Muscle of leg (tissue), 11 donors: ENCODE measurements around the gene UST. TPM values are rescaled to one million over a fixed set of nuclear protein-coding genes. Genes with fewer than 3 reads are reported as not detected.

Source experiments
- DNase-seq: peaks from one replicate; pipeline ENCODE4 v3.0.0; 2013
- H3K27ac ChIP-seq: one replicate; pipeline ENCODE4 v1.5.1; 2013; ENCODE audit warnings: mild to moderate bottlenecking, low read length, control low read depth
- H3K27me3 ChIP-seq: one replicate; pipeline ENCODE4 v1.6.1; 2013; ENCODE audit warnings: low read length; ENCODE audit not compliant: control insufficient read depth, insufficient read depth
- H3K36me3 ChIP-seq: one replicate; pipeline ENCODE4 v1.6.1; 2013; ENCODE audit warnings: low read length; ENCODE audit not compliant: control insufficient read depth, insufficient read depth
- H3K4me1 ChIP-seq: one replicate; pipeline ENCODE4 v1.6.1; 2013; ENCODE audit warnings: low read length; ENCODE audit not compliant: control insufficient read depth, insufficient read depth
- H3K4me3 ChIP-seq: one replicate; pipeline ENCODE4 v1.5.1; 2013; ENCODE audit warnings: low read length, control low read depth
- H3K9me3 ChIP-seq: replicated peaks from 2 replicates; pipeline ENCODE4 v1.6.1; 2013; ENCODE audit warnings: low read depth, low read length; ENCODE audit not compliant: control insufficient read depth
- WGBS: methylation state at CpG from one replicate; pipeline ENCODE4 v1.1.5; 2013; ENCODE audit warnings: missing lambda C conversion rate; ENCODE audit not compliant: insufficient coverage; 5-methylcytosine and 5-hydroxymethylcytosine counted together
- polyA plus RNA-seq, 8 donors: library from polyadenylated mRNA; unstranded; fragments of 120-200 nt; gene quantifications; one replicate each; pipeline versions ENCODE4 v1.2.1 to v1.2.3, GENCODE V29; 2013; ENCODE audit warnings: inconsistent platforms in 1 of 8, low replicate concordance in 1 of 8; ENCODE audit not compliant: insufficient read length in 8 of 8, insufficient read depth in 1 of 8
- total RNA-seq: library from RNA; stranded (reverse); fragments of 120-200 nt; gene quantifications from one replicate; pipeline ENCODE4 v1.2.4, GENCODE V29; 2013

Gene UST
- total and polyA plus RNA-seq, 9 donors = 5.0 to 15.6 (median 9.3) TPM

DNA sequence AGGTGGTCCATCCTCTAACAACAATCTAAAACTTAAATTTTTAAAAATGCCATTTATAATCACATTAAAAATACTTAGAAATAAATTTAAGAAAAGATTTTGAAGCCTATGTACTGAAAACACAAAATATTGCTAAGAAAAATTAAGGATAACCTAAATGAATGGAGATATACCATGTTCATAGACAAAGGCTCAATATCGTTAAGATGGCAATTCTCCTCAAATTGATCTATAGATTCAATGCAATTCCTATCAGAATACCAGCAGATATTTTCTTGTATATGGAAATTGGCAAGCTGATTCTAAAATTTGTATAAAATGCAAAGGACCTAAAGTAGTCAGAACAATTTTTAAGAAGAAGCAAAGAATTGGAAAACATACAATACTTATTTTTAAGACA, 19.7 kb upstream of the UST start:
- H3K4me3 ChIP-seq = no peak overlapping the region
- DNase-seq = no peak
- H3K27me3 ChIP-seq = no peaks in the 10 kb centered on the region
- H3K27ac ChIP-seq = no peak overlapping the region
- H3K36me3 ChIP-seq = no peaks in the 10 kb centered on the region
- H3K4me1 ChIP-seq = no peaks in the 10 kb centered on the region
- WGBS = no CpG with 5 or more reads among the region's 1 CpG
- H3K9me3 ChIP-seq = peaks cover 6% of the 10 kb centered on the region

DNA sequence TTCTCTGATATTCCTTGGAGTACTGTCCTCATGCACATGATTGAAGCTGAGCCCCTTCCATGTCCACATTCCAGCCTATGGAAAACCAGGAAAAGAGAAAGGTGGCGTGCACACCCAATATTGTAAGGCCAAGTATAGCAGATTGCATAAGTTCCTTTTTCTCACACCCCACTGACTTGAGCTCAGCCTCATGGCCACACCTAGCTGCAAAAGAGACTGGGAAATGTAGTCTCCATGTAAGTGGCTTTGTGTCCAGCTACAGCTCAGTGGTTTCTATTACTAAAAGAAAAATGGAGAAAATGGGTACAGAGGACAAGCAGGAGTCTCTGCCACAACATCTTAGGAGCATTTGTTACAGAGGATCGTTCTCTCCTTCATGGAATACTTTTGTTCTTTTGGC, 10.8 kb upstream of the UST start:
- Histone ChIP-seq H3K9me3 (no peaks in the 10 kb centered on the region), H3K4me1 (no peaks in the 10 kb centered on the region), H3K27me3 (no peaks in the 10 kb centered on the region), H3K27ac (no peak overlapping the region), H3K36me3 (no peaks in the 10 kb centered on the region), H3K4me3 (no peak overlapping the region)
- no peak for DNase-seq
- 88% methylated on average over 1 of the region's 2 CpGs for WGBS

DNA sequence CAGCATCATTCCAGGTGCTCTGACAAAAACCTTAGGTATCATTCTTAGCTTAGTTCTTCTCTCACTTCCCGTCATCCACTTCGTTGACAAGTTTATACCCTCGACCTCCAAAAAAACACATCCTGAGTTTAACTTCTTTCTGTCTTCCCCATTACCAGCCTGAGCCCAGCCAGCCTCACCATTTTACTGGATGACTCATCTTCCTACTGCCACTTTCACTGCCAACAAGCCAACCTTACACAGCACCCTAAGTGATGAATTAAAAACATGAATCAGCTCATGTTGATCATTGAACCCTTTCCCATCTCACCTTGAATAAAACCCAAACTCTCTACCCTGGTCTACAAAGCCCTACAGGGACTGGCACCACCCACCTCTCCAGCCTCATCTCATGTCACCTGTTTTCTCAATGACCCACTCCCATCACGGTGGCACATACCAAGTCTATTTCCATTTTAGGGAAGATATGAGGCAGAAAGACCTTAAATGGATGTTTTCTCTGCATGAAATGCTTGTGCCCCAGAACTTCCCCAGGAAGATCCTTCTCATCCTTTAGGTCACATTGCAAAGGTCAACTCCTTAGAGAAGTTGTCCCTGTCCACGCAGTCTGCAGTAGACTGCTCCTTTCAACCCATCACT, 9.9 kb upstream of the UST start:
- Histone ChIP-seq H3K36me3 (no peaks in the 10 kb centered on the region), H3K4me1 (no peaks in the 10 kb centered on the region), H3K9me3 (no peaks in the 10 kb centered on the region), H3K27ac (no peak overlapping the region), H3K27me3 (no peaks in the 10 kb centered on the region), H3K4me3 (no peak overlapping the region)
- 91% methylated on average over 5 of the region's 5 CpGs for WGBS
- no peak for DNase-seq

DNA sequence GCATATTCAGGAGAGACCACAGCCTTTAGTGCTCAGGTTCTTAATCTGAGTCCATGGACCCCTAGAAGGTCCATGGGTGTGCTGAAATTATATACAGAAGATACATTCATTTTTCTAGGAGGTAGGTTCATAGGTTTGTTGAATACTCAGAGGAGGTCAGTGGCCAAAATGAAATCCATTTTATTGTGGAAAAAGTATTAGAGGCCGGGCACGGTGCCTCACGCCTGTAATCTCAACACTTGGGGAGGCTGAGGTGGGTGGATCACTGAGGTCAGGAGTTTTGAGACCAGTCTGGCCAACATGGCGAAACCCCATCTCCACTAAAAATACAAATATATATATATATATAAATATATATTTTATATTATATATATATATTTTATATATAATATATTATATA, 9.0 kb upstream of the UST start:
- no CpG with 5 or more reads among the region's 4 CpGs for WGBS
- Histone ChIP-seq H3K36me3 (no peaks in the 10 kb centered on the region), H3K4me1 (no peaks in the 10 kb centered on the region), H3K4me3 (no peak overlapping the region), H3K9me3 (no peaks in the 10 kb centered on the region), H3K27ac (no peak overlapping the region), H3K27me3 (no peaks in the 10 kb centered on the region)
- DNase-seq = no peak

DNA sequence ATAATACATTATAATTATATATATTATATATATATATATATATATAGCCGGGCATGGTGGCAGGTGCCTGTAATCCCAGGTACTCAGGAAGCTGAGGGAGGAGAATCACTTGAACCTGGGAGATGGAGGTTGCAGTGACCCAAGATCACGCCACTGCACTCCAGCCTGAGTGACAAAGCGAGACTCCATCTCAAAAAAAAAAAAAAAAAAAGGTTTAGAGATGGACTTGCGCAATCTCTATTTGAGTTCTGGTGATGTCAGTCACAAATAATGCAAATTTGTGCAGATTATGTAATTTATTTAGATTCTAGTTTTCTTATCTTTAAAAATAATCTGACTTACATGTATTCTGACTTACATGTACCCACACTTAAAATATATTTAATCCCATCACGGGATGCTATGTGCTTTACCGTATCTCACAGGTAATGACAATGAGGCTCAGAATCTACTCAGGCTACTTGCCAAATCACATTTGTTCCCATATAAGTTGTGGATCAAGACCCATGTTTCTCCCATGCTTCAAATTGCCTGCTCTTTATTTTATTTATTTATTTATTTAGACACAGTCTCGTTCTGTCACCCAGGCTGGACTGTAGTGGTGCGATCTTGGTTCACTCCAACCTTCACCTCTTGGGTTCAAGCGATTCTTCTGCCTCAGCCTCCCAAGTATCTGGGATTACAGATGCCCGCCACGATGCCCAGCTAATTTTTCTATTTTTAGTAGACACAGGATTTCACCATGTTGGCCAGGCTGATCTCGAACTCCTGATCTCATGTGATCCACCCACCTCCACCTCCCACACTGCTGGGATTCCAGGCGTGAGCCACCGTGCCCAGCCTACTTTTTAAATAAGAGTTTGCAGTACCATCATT, 7.6 kb upstream of the UST start:
- Histone ChIP-seq H3K36me3 (no peaks in the 10 kb centered on the region), H3K9me3 (no peaks in the 10 kb centered on the region), H3K27ac (no peak overlapping the region), H3K4me3 (no peak overlapping the region), H3K27me3 (peaks cover 2% of the 10 kb centered on the region), H3K4me1 (no peaks in the 10 kb centered on the region)
- no peak for DNase-seq
- 97% methylated on average over 6 of the region's 14 CpGs for WGBS

DNA sequence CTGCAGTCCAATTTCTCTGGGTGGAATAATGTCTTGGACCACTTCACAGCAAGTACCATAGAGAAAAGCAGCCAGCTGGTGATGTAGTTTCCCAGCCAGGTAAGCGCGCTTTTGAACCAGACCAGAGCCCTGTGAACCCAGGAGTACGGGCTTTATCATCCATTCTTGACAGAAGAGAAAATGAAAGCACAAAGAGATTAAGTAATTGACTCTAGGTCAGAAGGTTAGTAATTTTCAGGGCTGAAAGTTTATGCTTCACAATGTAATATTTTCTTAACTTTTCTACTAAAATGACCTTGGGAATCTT, 7.1 kb upstream of the UST start:
- WGBS = no CpG with 5 or more reads among the region's 3 CpGs
- Histone ChIP-seq H3K27me3 (peaks cover 2% of the 10 kb centered on the region), H3K9me3 (no peaks in the 10 kb centered on the region), H3K4me1 (no peaks in the 10 kb centered on the region), H3K36me3 (no peaks in the 10 kb centered on the region), H3K27ac (no peak overlapping the region), H3K4me3 (no peak overlapping the region)
- no peak for DNase-seq

DNA sequence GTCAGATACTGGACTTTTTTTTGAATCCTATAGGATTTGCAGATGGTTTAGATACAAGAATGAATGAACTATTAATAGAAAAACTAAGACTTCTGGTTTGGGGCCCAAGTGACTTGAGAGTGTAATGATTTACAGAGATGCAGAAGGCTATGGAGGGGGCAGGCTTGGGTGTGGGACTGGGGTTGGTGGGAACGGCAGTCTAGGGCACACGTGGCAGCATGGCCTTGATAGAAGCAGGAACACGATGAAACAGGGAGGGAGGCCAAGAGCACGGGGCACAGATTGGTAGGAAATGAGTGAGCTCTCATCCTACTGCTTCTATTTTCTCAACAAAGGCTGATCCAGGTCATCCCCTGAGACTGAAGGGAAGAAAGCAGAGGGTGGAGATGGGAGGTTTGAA, 3.4 kb upstream of the UST start:
- DNase-seq = no peak
- Histone ChIP-seq H3K27me3 (peaks cover 20% of the 10 kb centered on the region), H3K4me1 (peaks cover 18% of the 10 kb centered on the region), H3K4me3 (no peak overlapping the region), H3K36me3 (no peaks in the 10 kb centered on the region), H3K27ac (no peak overlapping the region), H3K9me3 (no peaks in the 10 kb centered on the region)
- WGBS = 43% methylated on average over 3 of the region's 4 CpGs

DNA sequence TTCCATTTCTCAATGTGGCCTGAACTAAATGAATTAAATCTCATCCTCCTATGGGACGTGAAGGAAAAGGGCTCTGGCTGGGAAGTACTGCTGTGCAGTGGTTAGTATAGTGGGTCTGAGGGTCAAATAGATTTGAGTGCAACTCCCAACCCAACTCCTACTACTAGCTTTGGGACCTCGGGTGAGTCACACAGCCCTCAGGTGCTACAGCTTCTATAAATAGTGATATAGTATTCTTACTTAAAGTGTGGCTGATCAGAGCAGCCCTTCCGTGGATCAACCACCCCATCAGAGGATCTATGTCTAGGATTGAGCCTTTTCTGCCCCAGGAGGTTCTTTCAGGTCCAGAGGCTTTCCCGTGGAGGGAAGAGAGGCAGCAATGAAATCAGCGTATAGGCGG, 904 bp upstream of the UST start:
- Histone ChIP-seq H3K27ac (peak overlapping the region; percentile 68), H3K27me3 (peaks cover 29% of the 10 kb centered on the region), H3K4me3 (peak overlapping the region; percentile 80), H3K9me3 (no peaks in the 10 kb centered on the region), H3K36me3 (no peaks in the 10 kb centered on the region), H3K4me1 (peaks cover 26% of the 10 kb centered on the region)
- DNase-seq = peak; percentile 26
- no CpG with 5 or more reads among the region's 6 CpGs for WGBS

DNA sequence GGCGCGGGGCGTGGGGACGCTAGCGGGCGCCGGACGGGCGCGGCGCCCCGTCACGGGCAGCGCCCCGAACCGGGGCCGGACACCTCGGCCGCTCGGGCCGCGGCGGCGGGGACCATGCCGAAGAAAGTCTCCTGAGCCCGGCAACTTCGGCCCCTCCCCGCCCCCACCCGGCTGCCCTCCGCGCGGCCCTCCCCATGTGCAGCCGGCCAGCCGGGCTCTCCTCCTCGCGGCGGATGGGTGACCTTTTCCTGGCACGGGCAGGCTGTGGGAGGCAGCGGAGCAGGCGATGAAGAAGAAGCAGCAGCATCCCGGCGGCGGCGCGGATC, 278 bp downstream of the UST start:
- no peak for DNase-seq

DNA sequence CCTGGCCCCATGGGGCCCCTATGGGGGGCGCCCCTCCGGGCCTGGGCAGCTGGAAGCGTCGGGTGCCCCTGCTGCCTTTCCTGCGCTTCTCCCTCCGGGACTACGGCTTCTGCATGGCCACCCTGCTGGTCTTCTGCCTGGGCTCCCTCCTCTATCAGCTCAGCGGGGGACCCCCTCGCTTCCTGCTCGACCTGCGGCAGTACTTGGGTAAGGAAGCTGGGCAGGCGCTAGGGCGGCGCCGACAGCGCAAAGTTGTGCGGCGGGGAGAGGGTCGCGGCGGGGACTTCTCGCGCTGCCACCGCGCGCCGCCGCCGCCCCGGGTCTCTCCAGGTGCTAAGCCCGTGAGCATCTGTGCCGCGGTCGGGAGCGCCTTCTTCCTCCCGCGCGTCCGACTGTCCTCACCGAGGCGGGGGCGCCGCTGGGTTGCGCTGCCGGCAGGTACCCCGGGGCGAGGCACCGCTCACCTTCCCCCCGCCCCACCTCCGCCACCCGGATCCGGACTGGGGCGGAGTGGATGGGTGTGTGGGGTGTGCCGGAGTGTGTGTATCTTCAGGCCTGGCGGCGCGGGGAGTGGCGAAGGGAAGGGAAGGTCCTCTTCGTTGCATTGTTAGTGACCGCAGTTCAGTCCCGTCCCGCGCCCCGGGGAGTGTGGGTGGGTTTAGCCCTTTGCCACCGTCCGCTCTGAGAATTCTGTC, 788 bp downstream of the UST start:
- peak overlapping the region; percentile 80 for H3K4me3 ChIP-seq
- H3K4me1 ChIP-seq = peaks cover 29% of the 10 kb centered on the region
- H3K27me3 ChIP-seq = peaks cover 31% of the 10 kb centered on the region
- under 1% methylated on average over 47 of the region's 66 CpGs for WGBS
- peak; percentile 69 for DNase-seq
- no peaks in the 10 kb centered on the region for H3K9me3 ChIP-seq
- no peaks in the 10 kb centered on the region for H3K36me3 ChIP-seq
- H3K27ac ChIP-seq = peak overlapping the region; percentile 84

More for the DNA sequence above, 278 bp downstream of the UST start:
- Histone ChIP-seq H3K27ac (peak overlapping the region; percentile 84), H3K4me1 (peaks cover 29% of the 10 kb centered on the region), H3K9me3 (no peaks in the 10 kb centered on the region), H3K4me3 (peak overlapping the region; percentile 80), H3K27me3 (peaks cover 31% of the 10 kb centered on the region), H3K36me3 (no peaks in the 10 kb centered on the region)
- WGBS = under 1% methylated on average over 41 of the region's 45 CpGs
